Measurements from ENCODE around the gene C7orf57.

GRCh38 chr7:47999413-47999812, 35.9 kb upstream of the C7orf57 start:
- TF ChIP-seq CTCF (IDR thresholded peaks at IDR 0.05), result no peak
- no peak for TF ChIP-seq ZFX (IDR thresholded peaks at IDR 0.05; ENCODE audit: borderline replicate concordance)
